Activated CD8-positive, alpha-beta memory T cell treated with anti-CD3 and anti-CD28 coated beads, Interleukin-2, amount 10 ng/mL, durations not matched to agents 7 days and 5 days (primary cell): Measurements from ENCODE around the gene SLC12A7. TPM values are rescaled to one million over a fixed set of nuclear protein-coding genes. Genes with fewer than 3 reads are reported as not detected.
A peak's percentile ranks its signal among the peaks of the same experiment; 100 is the strongest.

Experiments
- ATAC-seq: fragments of 150-1000 bp; cut with Tn5 transposase; one replicate; pipeline ENCODE4 v1.10.0; 2021; ENCODE audit warnings: moderate library complexity
- CTCF ChIA-PET: fragments of 350-600 bp; sonication (Branson Sonifier 250); formaldehyde crosslinking; loops from one replicate; lab custom pipeline; 2021; ENCODE audit warnings: antibody characterized with exemption; lab: Charles Lee
- DNase-seq: peaks from one replicate; pipeline ENCODE4 v3.0.0-alpha.2; 2020
- H3K27ac Mint-ChIP-seq: one replicate; pipeline ENCODE4 v1.8.0; 2021; ENCODE audit warnings: mild to moderate bottlenecking, mixed read lengths
- H3K27me3 Mint-ChIP-seq: one replicate; pipeline ENCODE4 v1.8.0; 2021; ENCODE audit warnings: mixed read lengths
- H3K36me3 Mint-ChIP-seq: one replicate; pipeline ENCODE4 v1.8.0; 2021; ENCODE audit warnings: mild to moderate bottlenecking, mixed read lengths
- H3K4me1 Mint-ChIP-seq: one replicate; pipeline ENCODE4 v1.8.0; 2021; ENCODE audit warnings: mixed read lengths
- H3K4me3 Mint-ChIP-seq: one replicate; pipeline ENCODE4 v1.8.0; 2021; ENCODE audit warnings: mild to moderate bottlenecking, moderate library complexity, mixed read lengths
- H3K9me3 Mint-ChIP-seq: one replicate; pipeline ENCODE4 v1.8.0; 2022; ENCODE audit warnings: low read depth, mixed read lengths
- total RNA-seq, 2 experiments: library from RNA; stranded (reverse); gene quantifications; one replicate each; pipeline ENCODE4 v1.2.3, GENCODE V29; 2021

SLC12A7 gene
- total RNA-seq, 2 experiments from 2014 or later = 6.6 to 12.2 TPM

GRCh38 chr5:1107167-1108022 is 4.5 kb downstream of the SLC12A7 start:
- H3K4me1 Mint-ChIP-seq = peaks cover 43% of the 10 kb centered on the region
- no peak for ATAC-seq
- H3K27me3 Mint-ChIP-seq = peaks cover 15% of the 10 kb centered on the region
- peak overlapping the region; percentile 55 for H3K27ac Mint-ChIP-seq
- no peaks in the 10 kb centered on the region for H3K9me3 Mint-ChIP-seq
- no peak overlapping the region for H3K4me3 Mint-ChIP-seq
- CTCF ChIA-PET = no interaction called here
- no peaks in the 10 kb centered on the region for H3K36me3 Mint-ChIP-seq
- DNase-seq = no peak

- Mint-ChIP-seq H3K4me1 (peaks cover 43% of the 10 kb centered on the region), H3K9me3 (no peaks in the 10 kb centered on the region), H3K4me3 (no peak overlapping the region), H3K27ac (peak overlapping the region; percentile 74), H3K36me3 (no peaks in the 10 kb centered on the region), H3K27me3 (peaks cover 15% of the 10 kb centered on the region)
- no peak for ATAC-seq
- CTCF ChIA-PET = interaction anchor here (0.9 to 1.6 kb wide), 3 partner anchors 34 to 183 kb away, joined by 3 to 6 read pairs (median 3); no protein-coding TSS in a partner anchor
- DNase-seq = no peak
Measured at GRCh38 chr5:1106385-1107166, 5.3 kb downstream of the SLC12A7 start.

GRCh38 chr5:1105350-1106265 is 6.3 kb downstream of the SLC12A7 start:
- no peaks in the 10 kb centered on the region for H3K36me3 Mint-ChIP-seq
- peak; percentile 66 for ATAC-seq

GRCh38 chr5:1104327-1105006 is 7.4 kb downstream of the SLC12A7 start:
- peak overlapping the region; percentile 78 for H3K27ac Mint-ChIP-seq
- H3K4me3 Mint-ChIP-seq = peak overlapping the region; percentile 38
- H3K4me1 Mint-ChIP-seq = peaks cover 43% of the 10 kb centered on the region
- peak; percentile 55 for ATAC-seq
- H3K27me3 Mint-ChIP-seq = peaks cover 7% of the 10 kb centered on the region
- CTCF ChIA-PET = no interaction called here
- H3K36me3 Mint-ChIP-seq = no peaks in the 10 kb centered on the region
- no peaks in the 10 kb centered on the region for H3K9me3 Mint-ChIP-seq
- DNase-seq = peak; percentile 66

More at GRCh38 chr5:1105350-1106265, 6.3 kb downstream of the SLC12A7 start:
- Mint-ChIP-seq H3K4me1 (peaks cover 43% of the 10 kb centered on the region), H3K9me3 (no peaks in the 10 kb centered on the region), H3K27ac (peak overlapping the region; percentile 74), H3K27me3 (peaks cover 10% of the 10 kb centered on the region), H3K4me3 (peak overlapping the region; percentile 40)
- CTCF ChIA-PET = interaction anchor here (0.9 to 1.6 kb wide), 5 partner anchors 35 to 182 kb away, joined by 3 to 6 read pairs (median 3); no protein-coding TSS in a partner anchor
- DNase-seq = peak; percentile 69

DNA sequence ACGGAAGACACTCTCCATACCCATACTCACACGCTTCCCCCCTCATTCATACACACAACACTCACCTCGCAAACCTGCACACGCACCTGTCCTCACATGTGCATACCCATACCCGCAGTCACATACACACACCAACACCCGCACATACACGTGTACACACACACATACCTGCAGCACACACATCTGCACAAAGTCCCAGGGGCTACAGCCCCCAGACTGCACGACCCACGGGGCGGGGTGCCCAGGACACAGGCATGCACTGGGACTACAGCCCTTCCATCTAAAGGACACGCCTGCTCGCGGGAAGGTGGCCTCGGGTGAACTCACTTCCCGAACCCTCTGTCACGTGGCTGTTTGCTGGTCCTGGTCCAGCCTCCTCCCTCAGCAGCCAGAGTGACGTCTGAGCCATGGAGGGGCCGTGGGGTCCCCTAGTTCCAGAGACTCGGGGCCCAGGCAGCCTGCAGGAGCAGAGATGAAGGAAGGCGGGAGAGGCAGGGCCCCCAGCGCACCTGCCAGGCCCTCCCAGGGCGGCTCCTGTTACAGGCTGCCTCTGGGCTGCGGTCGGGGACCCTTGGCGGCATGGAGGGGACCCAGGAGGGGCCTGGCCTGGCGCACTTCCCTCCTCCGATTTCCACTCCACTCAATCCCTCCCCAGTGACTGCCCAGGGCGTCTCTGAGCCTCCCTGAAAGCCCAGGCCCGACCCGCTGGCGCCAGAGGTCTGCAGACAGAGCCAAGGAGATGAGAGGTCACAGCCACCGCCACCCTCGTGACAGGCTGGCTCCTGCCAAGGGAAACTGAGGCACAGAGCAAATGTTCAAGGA is 8.1 kb downstream of the SLC12A7 start:
- Mint-ChIP-seq H3K9me3 (no peaks in the 10 kb centered on the region), H3K27ac (no peak overlapping the region), H3K27me3 (peaks cover 7% of the 10 kb centered on the region), H3K36me3 (no peaks in the 10 kb centered on the region), H3K4me1 (peaks cover 43% of the 10 kb centered on the region), H3K4me3 (no peak overlapping the region)
- ATAC-seq (no peak), DNase-seq (no peak)
- CTCF ChIA-PET = no interaction called here

- Mint-ChIP-seq H3K4me1 (peaks cover 43% of the 10 kb centered on the region), H3K27me3 (peaks cover 7% of the 10 kb centered on the region), H3K9me3 (no peaks in the 10 kb centered on the region), H3K27ac (no peak overlapping the region), H3K36me3 (no peaks in the 10 kb centered on the region), H3K4me3 (no peak overlapping the region)
- DNase-seq (no peak), ATAC-seq (no peak)
- CTCF ChIA-PET = no interaction called here
Measured at GRCh38 chr5:1103093-1103492, 8.8 kb downstream of the SLC12A7 start.

- Mint-ChIP-seq H3K4me1 (peaks cover 38% of the 10 kb centered on the region), H3K27me3 (peaks cover 12% of the 10 kb centered on the region), H3K4me3 (no peak overlapping the region), H3K36me3 (no peaks in the 10 kb centered on the region), H3K27ac (no peak overlapping the region), H3K9me3 (no peaks in the 10 kb centered on the region)
- DNase-seq = no peak
- CTCF ChIA-PET = interaction anchor here (0.5 kb wide), 1 partner anchor 628 kb away, joined by 3 read pairs; no protein-coding TSS in a partner anchor
- no peak for ATAC-seq
Measured at GRCh38 chr5:1101961-1102713, 9.7 kb downstream of the SLC12A7 start.

GRCh38 chr5:1100664-1101574 is 10.9 kb downstream of the SLC12A7 start:
- CTCF ChIA-PET = no interaction called here
- Mint-ChIP-seq H3K27me3 (peaks cover 12% of the 10 kb centered on the region), H3K4me3 (no peak overlapping the region), H3K9me3 (no peaks in the 10 kb centered on the region), H3K4me1 (peaks cover 28% of the 10 kb centered on the region), H3K27ac (no peak overlapping the region), H3K36me3 (no peaks in the 10 kb centered on the region)
- DNase-seq = no peak
- no peak for ATAC-seq

- ATAC-seq (no peak), DNase-seq (no peak)
- H3K9me3 Mint-ChIP-seq = no peaks in the 10 kb centered on the region
- no peak overlapping the region for H3K27ac Mint-ChIP-seq
- H3K4me3 Mint-ChIP-seq = no peak overlapping the region
- no peaks in the 10 kb centered on the region for H3K36me3 Mint-ChIP-seq
- peaks cover 20% of the 10 kb centered on the region for H3K4me1 Mint-ChIP-seq
- CTCF ChIA-PET = no interaction called here
- peaks cover 12% of the 10 kb centered on the region for H3K27me3 Mint-ChIP-seq
Measured at GRCh38 chr5:1099926-1100663, 11.8 kb downstream of the SLC12A7 start.

GRCh38 chr5:1098986-1099597 is 12.8 kb downstream of the SLC12A7 start:
- H3K9me3 Mint-ChIP-seq = no peaks in the 10 kb centered on the region
- H3K27me3 Mint-ChIP-seq = peaks cover 12% of the 10 kb centered on the region
- no peaks in the 10 kb centered on the region for H3K36me3 Mint-ChIP-seq
- no peak overlapping the region for H3K27ac Mint-ChIP-seq
- no peak for ATAC-seq
- CTCF ChIA-PET = no interaction called here
- no peak for DNase-seq
- H3K4me3 Mint-ChIP-seq = no peak overlapping the region
- peaks cover 11% of the 10 kb centered on the region for H3K4me1 Mint-ChIP-seq
